Endothelial cell (in vitro differentiated cells): ENCODE results near the gene GPATCH2. TPM values are rescaled to one million over a fixed set of nuclear protein-coding genes. Genes with fewer than 3 reads are reported as not detected.
A peak's percentile ranks its signal among the peaks of the same experiment; 100 is the strongest.

ENCODE experiments used
- DNase-seq: peaks from one replicate; pipeline ENCODE4 v3.0.0; 2021; ENCODE audit warnings: low spot score
- H3K27ac Mint-ChIP-seq: one replicate; pipeline ENCODE4 v1.8.0; 2021; ENCODE audit warnings: mixed read lengths, inconsistent platforms; ENCODE audit not compliant: unreplicated experiment
- H3K27me3 Mint-ChIP-seq: one replicate; pipeline ENCODE4 v1.8.0; 2021; ENCODE audit warnings: mild to moderate bottlenecking, moderate library complexity, mixed read lengths, inconsistent platforms; ENCODE audit not compliant: unreplicated experiment
- H3K36me3 Mint-ChIP-seq: one replicate; pipeline ENCODE4 v1.8.0; 2021; ENCODE audit warnings: mild to moderate bottlenecking, low read depth, mixed read lengths, inconsistent platforms; ENCODE audit not compliant: unreplicated experiment
- H3K4me1 Mint-ChIP-seq: one replicate; pipeline ENCODE4 v1.8.0; 2021; ENCODE audit warnings: mild to moderate bottlenecking, mixed read lengths, inconsistent platforms; ENCODE audit not compliant: unreplicated experiment
- H3K4me3 Mint-ChIP-seq: one replicate; pipeline ENCODE4 v1.8.0; 2021; ENCODE audit warnings: mild to moderate bottlenecking, mixed read lengths, inconsistent platforms; ENCODE audit not compliant: unreplicated experiment
- H3K9me3 Mint-ChIP-seq: one replicate; pipeline ENCODE4 v1.8.0; 2021; ENCODE audit warnings: mixed read lengths, inconsistent platforms; ENCODE audit not compliant: unreplicated experiment
- CTCF ChIP-seq: fragments of 200-600 bp; sonication (generic); IDR thresholded peaks from one replicate; pipeline ENCODE4 v1.5.0; 2021; ENCODE audit warnings: antibody characterized with exemption; ENCODE audit not compliant: unreplicated experiment
- total RNA-seq: library from RNA; stranded (reverse); fragmentation: NEBNext Ultra II Directional; extraction: Animal tissue kit (Norgen Biotek cat#: 25700); gene quantifications from one replicate; pipeline ENCODE4 v1.2.1, GENCODE V29; 2021; ENCODE audit not compliant: unreplicated experiment

The GPATCH2 gene
- total RNA-seq, 1 donor from 2014 or later: 18.4 TPM

- peaks cover 2% of the 10 kb centered on the region for H3K4me1 Mint-ChIP-seq
- no peak for TF ChIP-seq CTCF
- H3K27ac Mint-ChIP-seq: no peak overlapping the region
- no peak for DNase-seq
- no peak overlapping the region for H3K4me3 Mint-ChIP-seq
- H3K9me3 Mint-ChIP-seq: no peaks in the 10 kb centered on the region
- no peaks in the 10 kb centered on the region for H3K36me3 Mint-ChIP-seq
- peaks cover 2% of the 10 kb centered on the region for H3K27me3 Mint-ChIP-seq
Observed at GRCh38 chr1:217661407-217661806, 30.5 kb upstream of the GPATCH2 start.

- peaks cover 2% of the 10 kb centered on the region for H3K27me3 Mint-ChIP-seq
- peak; percentile 43 for TF ChIP-seq CTCF
- no peaks in the 10 kb centered on the region for H3K9me3 Mint-ChIP-seq
- DNase-seq: no peak
- H3K4me1 Mint-ChIP-seq: peaks cover 2% of the 10 kb centered on the region
- H3K27ac Mint-ChIP-seq: no peak overlapping the region
- H3K4me3 Mint-ChIP-seq: no peak overlapping the region
- no peaks in the 10 kb centered on the region for H3K36me3 Mint-ChIP-seq
Observed at GRCh38 chr1:217660353-217661062, 29.6 kb upstream of the GPATCH2 start.

GRCh38 chr1:217650674-217651073 is 19.8 kb upstream of the GPATCH2 start:
- Mint-ChIP-seq H3K27me3 (no peaks in the 10 kb centered on the region), H3K4me1 (no peaks in the 10 kb centered on the region), H3K4me3 (no peak overlapping the region), H3K9me3 (no peaks in the 10 kb centered on the region), H3K27ac (no peak overlapping the region), H3K36me3 (no peaks in the 10 kb centered on the region)
- no peak for TF ChIP-seq CTCF
- DNase-seq: no peak

- no peak overlapping the region for H3K27ac Mint-ChIP-seq
- H3K9me3 Mint-ChIP-seq: no peaks in the 10 kb centered on the region
- no peaks in the 10 kb centered on the region for H3K36me3 Mint-ChIP-seq
- no peak for DNase-seq
- peaks cover 3% of the 10 kb centered on the region for H3K4me1 Mint-ChIP-seq
- no peak overlapping the region for H3K4me3 Mint-ChIP-seq
- no peak for TF ChIP-seq CTCF
- H3K27me3 Mint-ChIP-seq: no peaks in the 10 kb centered on the region
Observed at GRCh38 chr1:217647791-217648190, 16.9 kb upstream of the GPATCH2 start.

- no peak overlapping the region for H3K4me3 Mint-ChIP-seq
- peaks cover 3% of the 10 kb centered on the region for H3K4me1 Mint-ChIP-seq
- no peak overlapping the region for H3K27ac Mint-ChIP-seq
- H3K9me3 Mint-ChIP-seq: no peaks in the 10 kb centered on the region
- H3K27me3 Mint-ChIP-seq: no peaks in the 10 kb centered on the region
- H3K36me3 Mint-ChIP-seq: no peaks in the 10 kb centered on the region
- no peak for TF ChIP-seq CTCF
- no peak for DNase-seq
Observed at GRCh38 chr1:217642455-217642854, 11.6 kb upstream of the GPATCH2 start.
